HG03039 (cell line): ENCODE results near the gene CCR6.
"Not testable (repeated sequence)": the region's sequence is repeated elsewhere in the genome, so short reads cannot be mapped to it uniquely, and the experiment has no call there.

ENCODE experiments used
- ATAC-seq: cut with Tn5 transposase; IDR thresholded peaks from one replicate; pipeline ENCODE4 v1.9.1; 2021; ENCODE audit warnings: mild to moderate bottlenecking, moderate library complexity; ENCODE audit not compliant: unreplicated experiment

The CCR6 gene

GRCh38 chr6:167122827-167123657 lies at the start of gene CCR6:
TSS of gene CCR6 (plus strand) at chr6:167123096. CDS start at chr6:167136135, 13,039 bp downstream.
- ATAC-seq = no peak

GRCh38 chr6:167073679-167074274 lies 49.1 kb upstream of the CCR6 start:
- ATAC-seq = no peak

GRCh38 chr6:167077241-167077932 lies 45.5 kb upstream of the CCR6 start:
- ATAC-seq = no peak

- no peak for ATAC-seq
Measured at GRCh38 chr6:167078745-167079144, 44.2 kb upstream of the CCR6 start.

GRCh38 chr6:167079853-167080297 lies 43.0 kb upstream of the CCR6 start:
- peak; percentile 99 for ATAC-seq

GRCh38 chr6:167087857-167088354 lies 35.0 kb upstream of the CCR6 start:
- no peak for ATAC-seq

GRCh38 chr6:167088741-167089140 lies 34.2 kb upstream of the CCR6 start:
- not testable (repeated sequence) for ATAC-seq

- ATAC-seq = no peak
Measured at GRCh38 chr6:167089243-167090142, 33.4 kb upstream of the CCR6 start.

GRCh38 chr6:167090171-167090570 lies 32.7 kb upstream of the CCR6 start:
- ATAC-seq = no peak

GRCh38 chr6:167091026-167091804 lies 31.7 kb upstream of the CCR6 start:
- no peak for ATAC-seq

- no peak for ATAC-seq
Measured at GRCh38 chr6:167091805-167092107, 31.1 kb upstream of the CCR6 start.

- no peak for ATAC-seq
Measured at GRCh38 chr6:167092672-167093339, 30.1 kb upstream of the CCR6 start.

- no peak for ATAC-seq
Measured at GRCh38 chr6:167093406-167093921, 29.4 kb upstream of the CCR6 start.

GRCh38 chr6:167093922-167094432 lies 28.9 kb upstream of the CCR6 start:
- ATAC-seq = peak; percentile 42

GRCh38 chr6:167094436-167094819 lies 28.5 kb upstream of the CCR6 start:
- ATAC-seq = peak; percentile 7

- peak; percentile 52 for ATAC-seq
Measured at GRCh38 chr6:167094820-167095637, 27.9 kb upstream of the CCR6 start.

GRCh38 chr6:167095888-167096287 lies 27.0 kb upstream of the CCR6 start:
- no peak for ATAC-seq

GRCh38 chr6:167096991-167097390 lies 25.9 kb upstream of the CCR6 start:
- no peak for ATAC-seq
